ENCODE results near the gene TLDC2. TPM values are rescaled to one million over a fixed set of nuclear protein-coding genes. Genes with fewer than 3 reads are reported as not detected.

Gene TLDC2
- total RNA-seq, 1 experiment from 2014 or later, result 0.32 TPM

- H2AFZ ChIP-seq (ENCODE audit: low read depth, low read length, poor library complexity, severe bottlenecking), result no peak overlapping the region
- H3K4me2 ChIP-seq (ENCODE audit: low read length), result no peak overlapping the region
- H3K4me1 ChIP-seq (ENCODE audit: control insufficient read depth in 1 of 2, insufficient read depth in 2 of 2, low read length in 2 of 2), result peaks cover 10 to 22% of the 10 kb centered on the region in 2 experiments
- H3K27ac ChIP-seq (ENCODE audit: low read depth, low read length), result no peak overlapping the region
- H3K9me3 ChIP-seq (ENCODE audit: control insufficient read depth in 1 of 2, insufficient read depth in 1 of 2, low read depth in 1 of 2, low read length in 2 of 2), result no peaks in the 10 kb centered on the region
- no peaks in the 10 kb centered on the region for H3K36me3 ChIP-seq (ENCODE audit: control insufficient read depth in 1 of 2, insufficient read depth in 2 of 2, low read length in 2 of 2)
- ChIA-PET CTCF (no interaction called here), RAD21 (ENCODE audit: low non-redundant PET in 1 of 2, low total read pairs in 2 of 2, uncharacterized antibody in 2 of 2, unreplicated experiment in 2 of 2) (no interaction called here), POLR2A (no interaction called here)
- DNase-seq (ENCODE audit: low read depth, low spot score), result no peak
- no peak overlapping the region for H3K9ac ChIP-seq (ENCODE audit: low read length)
- TF ChIP-seq SIN3A (IDR thresholded peaks at IDR 0.05; ENCODE audit: low read depth) (no peak), POLR2AphosphoS5 (IDR thresholded peaks at IDR 0.05; ENCODE audit: low read depth, low read length) (no peak), CEBPB (IDR thresholded peaks at IDR 0.05; ENCODE audit: low read depth) (no peak), CTCF (IDR thresholded peaks at IDR 0.05 in 2 of 3, conservative IDR thresholded peaks at IDR 0.05 in 1 of 3; ENCODE audit: borderline replicate concordance in 1 of 3, insufficient read depth in 1 of 3, low read depth in 2 of 3, low read length in 2 of 3) (no peak), JUND (IDR thresholded peaks at IDR 0.05) (no peak), EGR1 (IDR thresholded peaks at IDR 0.05; ENCODE audit: low read depth) (no peak), POLR2A (IDR thresholded peaks at IDR 0.05; ENCODE audit: borderline replicate concordance, extremely low read depth, insufficient read depth, insufficient read length) (no peak), EZH2phosphoT487 (IDR thresholded peaks at IDR 0.05; ENCODE audit: borderline replicate concordance) (no peak), ATF3 (IDR thresholded peaks at IDR 0.05) (no peak), FOSL1 (IDR thresholded peaks at IDR 0.05; ENCODE audit: low read depth) (no peak), REST (IDR thresholded peaks at IDR 0.05; ENCODE audit: low read depth) (no peak), MAX (IDR thresholded peaks at IDR 0.05) (no peak), EZH2 (IDR thresholded peaks at IDR 0.05) (no peak), ELF1 (IDR thresholded peaks at IDR 0.05; ENCODE audit: borderline replicate concordance, low read depth) (no peak), RAD21 (IDR thresholded peaks at IDR 0.05; ENCODE audit: low read depth) (no peak), ZNF274 (IDR thresholded peaks at IDR 0.05; ENCODE audit: low read depth, low read length) (no peak), TCF7L2 (IDR thresholded peaks at IDR 0.05; ENCODE audit: borderline replicate concordance, extremely low read depth, insufficient read depth, insufficient read length) (no peak), YY1 (IDR thresholded peaks at IDR 0.05; ENCODE audit: extremely low read depth, insufficient replicate concordance, low read depth, low read length) (no peak), SP1 (IDR thresholded peaks at IDR 0.05; ENCODE audit: low read depth) (no peak)
- no peaks in the 10 kb centered on the region for H3K79me2 ChIP-seq (ENCODE audit: insufficient read depth, low read length)
- BruUV-seq (replicated peaks), result no TSS peak
- no peaks in the 10 kb centered on the region for H3K9me2 ChIP-seq (ENCODE audit: insufficient read depth)
- H3K27me3 ChIP-seq (ENCODE audit: insufficient read depth, low read length), result no peaks in the 10 kb centered on the region
- no peaks in the 10 kb centered on the region for H4K20me1 ChIP-seq (ENCODE audit: insufficient read depth)
- intact Hi-C loops (cut with micrococcal nuclease), result loop anchor here (10.0 kb wide), 1 partner anchor 266 kb away; no protein-coding TSS in a partner anchor
- ATAC-seq, result no peak
- H3K4me3 ChIP-seq (replicated peaks in 1 of 2; ENCODE audit: low read depth in 1 of 2, low read length in 2 of 2), result no peak overlapping the region
Observed at GRCh38 chr20:36880741-36881250, 4.9 kb downstream of the TLDC2 start.
